Cardiac fibroblast (primary cell): Measurements from ENCODE around the gene HDAC4.

Experiments
- DNase-seq, 2 donors: peaks; one replicate each; pipeline versions ENCODE4 v3.0.0 to v3.0.0-alpha.2; 2010; ENCODE audit warnings: low read depth in 2 of 2
- H3K4me3 ChIP-seq, 2 donors: replicated peaks in 1 of 2; 1 replicate in 1 of 2; 2 replicates in 1 of 2; pipeline ENCODE4 v1.5.1; 2011; ENCODE audit warnings: low read depth in 2 of 2, low read length in 2 of 2, mild to moderate bottlenecking in 2 of 2, moderate library complexity in 1 of 2
- TF ChIP-seq, protein P1 (sequence below): IDR thresholded peaks from one replicate; pipeline ENCODE4 v1.5.1; 2011; ENCODE audit warnings: low read depth, mild to moderate bottlenecking, low read length, inconsistent platforms

Gene HDAC4

GRCh38 chr2:239133945-239134570 is 266.8 kb downstream of the HDAC4 start:
- TF ChIP-seq, protein P1, sequence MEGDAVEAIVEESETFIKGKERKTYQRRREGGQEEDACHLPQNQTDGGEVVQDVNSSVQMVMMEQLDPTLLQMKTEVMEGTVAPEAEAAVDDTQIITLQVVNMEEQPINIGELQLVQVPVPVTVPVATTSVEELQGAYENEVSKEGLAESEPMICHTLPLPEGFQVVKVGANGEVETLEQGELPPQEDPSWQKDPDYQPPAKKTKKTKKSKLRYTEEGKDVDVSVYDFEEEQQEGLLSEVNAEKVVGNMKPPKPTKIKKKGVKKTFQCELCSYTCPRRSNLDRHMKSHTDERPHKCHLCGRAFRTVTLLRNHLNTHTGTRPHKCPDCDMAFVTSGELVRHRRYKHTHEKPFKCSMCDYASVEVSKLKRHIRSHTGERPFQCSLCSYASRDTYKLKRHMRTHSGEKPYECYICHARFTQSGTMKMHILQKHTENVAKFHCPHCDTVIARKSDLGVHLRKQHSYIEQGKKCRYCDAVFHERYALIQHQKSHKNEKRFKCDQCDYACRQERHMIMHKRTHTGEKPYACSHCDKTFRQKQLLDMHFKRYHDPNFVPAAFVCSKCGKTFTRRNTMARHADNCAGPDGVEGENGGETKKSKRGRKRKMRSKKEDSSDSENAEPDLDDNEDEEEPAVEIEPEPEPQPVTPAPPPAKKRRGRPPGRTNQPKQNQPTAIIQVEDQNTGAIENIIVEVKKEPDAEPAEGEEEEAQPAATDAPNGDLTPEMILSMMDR = no peak
- H3K4me3 ChIP-seq = no peak overlapping the region
- no peak for DNase-seq

DNA sequence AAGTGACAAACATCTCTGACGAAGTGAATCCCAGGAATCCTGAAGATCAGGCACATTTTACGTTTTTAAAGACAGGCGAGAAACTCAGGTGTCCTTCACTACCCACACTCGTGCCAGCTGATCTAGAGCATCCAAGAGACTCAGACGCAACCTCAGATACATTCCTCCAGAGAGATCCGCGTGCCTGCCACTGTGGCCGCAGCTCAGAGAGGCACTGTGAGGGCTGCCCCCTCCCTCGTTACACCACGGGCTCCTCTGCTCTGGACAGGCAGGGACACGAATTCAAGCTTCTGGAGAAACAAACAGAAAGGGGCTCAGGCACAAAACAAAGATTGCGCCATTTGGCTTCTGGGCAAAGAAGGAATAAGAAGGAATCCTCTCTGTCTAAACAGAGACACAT is 268.0 kb downstream of the HDAC4 start:
- H3K4me3 ChIP-seq = no peak overlapping the region
- DNase-seq = no peak
- TF ChIP-seq, protein P1 = no peak

GRCh38 chr2:239132156-239132709 is 268.6 kb downstream of the HDAC4 start:
- DNase-seq = no peak
- H3K4me3 ChIP-seq = no peak overlapping the region
- TF ChIP-seq, protein P1 = no peak

GRCh38 chr2:239131521-239131920 is 269.3 kb downstream of the HDAC4 start:
- no peak overlapping the region for H3K4me3 ChIP-seq
- DNase-seq = no peak
- TF ChIP-seq, protein P1 = no peak

DNA sequence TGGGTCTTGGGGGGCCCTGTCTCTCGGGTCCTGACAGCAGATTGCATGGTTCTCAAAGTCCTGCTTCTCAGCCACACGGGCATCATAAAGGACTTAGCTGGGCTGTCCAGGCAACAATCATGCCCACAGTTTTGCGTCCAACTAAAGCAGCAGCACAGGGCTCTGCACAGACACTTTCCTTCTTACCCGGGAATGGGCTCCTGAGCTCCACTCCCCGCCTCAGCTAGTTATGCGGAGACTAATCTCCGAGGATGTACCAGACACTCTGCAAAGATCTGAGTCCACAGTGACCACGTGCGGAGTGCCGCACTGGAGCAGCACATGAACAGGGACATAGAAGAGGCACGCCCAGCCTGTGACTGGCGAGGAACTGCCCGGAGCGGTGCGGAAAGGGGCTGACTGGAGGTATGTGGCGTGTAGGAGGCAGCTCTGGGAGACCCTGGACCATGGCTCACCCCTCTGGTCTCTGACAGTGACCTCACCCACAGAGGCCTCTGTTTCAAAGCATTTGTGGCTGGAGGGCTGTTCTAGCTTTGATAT is 270.0 kb downstream of the HDAC4 start:
- DNase-seq = no peak
- TF ChIP-seq, protein P1 = no peak
- H3K4me3 ChIP-seq = no peak overlapping the region

DNA sequence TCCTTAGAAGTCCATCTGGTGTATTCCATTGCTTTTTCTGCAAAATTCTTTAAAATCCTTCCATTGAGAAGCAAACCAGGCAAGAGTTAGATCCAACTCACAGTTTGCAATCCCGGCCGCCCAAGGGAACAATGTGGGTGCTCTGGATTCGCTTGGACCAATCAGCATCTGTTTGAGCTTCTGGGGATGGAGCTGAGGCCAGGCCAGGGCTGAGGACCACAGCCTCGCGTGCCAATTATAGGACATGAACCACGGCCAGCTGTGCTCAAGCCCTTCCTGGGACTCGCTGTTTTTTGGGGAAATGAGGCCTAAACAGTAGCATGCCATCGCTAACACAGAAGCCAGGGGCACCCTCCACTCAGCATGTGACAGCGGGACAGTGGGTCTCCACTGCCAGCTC is 270.8 kb downstream of the HDAC4 start:
- TF ChIP-seq, protein P1 = no peak
- H3K4me3 ChIP-seq = no peak overlapping the region
- no peak for DNase-seq
